HFF-Myc (cell line): ENCODE results near the gene AKAP5.

Experiments used
- DNase-seq: peaks from one replicate; pipeline ENCODE4 v3.0.0-alpha.2; 2011; ENCODE audit warnings: low read depth; ENCODE audit errors: extremely low read depth
- H3K4me3 ChIP-seq: replicated peaks from 2 replicates; pipeline ENCODE4 v1.5.1; 2011; ENCODE audit warnings: low read depth, mild to moderate bottlenecking, control low read depth, low read length
- TF ChIP-seq, protein P1 (sequence below): IDR thresholded peaks from 2 replicates; pipeline ENCODE4 v1.5.1; 2012; ENCODE audit warnings: mild to moderate bottlenecking, low read depth, low read length, control low read depth; ENCODE audit errors: missing control alignments

Gene AKAP5, protein sequence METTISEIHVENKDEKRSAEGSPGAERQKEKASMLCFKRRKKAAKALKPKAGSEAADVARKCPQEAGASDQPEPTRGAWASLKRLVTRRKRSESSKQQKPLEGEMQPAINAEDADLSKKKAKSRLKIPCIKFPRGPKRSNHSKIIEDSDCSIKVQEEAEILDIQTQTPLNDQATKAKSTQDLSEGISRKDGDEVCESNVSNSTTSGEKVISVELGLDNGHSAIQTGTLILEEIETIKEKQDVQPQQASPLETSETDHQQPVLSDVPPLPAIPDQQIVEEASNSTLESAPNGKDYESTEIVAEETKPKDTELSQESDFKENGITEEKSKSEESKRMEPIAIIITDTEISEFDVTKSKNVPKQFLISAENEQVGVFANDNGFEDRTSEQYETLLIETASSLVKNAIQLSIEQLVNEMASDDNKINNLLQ

DNA sequence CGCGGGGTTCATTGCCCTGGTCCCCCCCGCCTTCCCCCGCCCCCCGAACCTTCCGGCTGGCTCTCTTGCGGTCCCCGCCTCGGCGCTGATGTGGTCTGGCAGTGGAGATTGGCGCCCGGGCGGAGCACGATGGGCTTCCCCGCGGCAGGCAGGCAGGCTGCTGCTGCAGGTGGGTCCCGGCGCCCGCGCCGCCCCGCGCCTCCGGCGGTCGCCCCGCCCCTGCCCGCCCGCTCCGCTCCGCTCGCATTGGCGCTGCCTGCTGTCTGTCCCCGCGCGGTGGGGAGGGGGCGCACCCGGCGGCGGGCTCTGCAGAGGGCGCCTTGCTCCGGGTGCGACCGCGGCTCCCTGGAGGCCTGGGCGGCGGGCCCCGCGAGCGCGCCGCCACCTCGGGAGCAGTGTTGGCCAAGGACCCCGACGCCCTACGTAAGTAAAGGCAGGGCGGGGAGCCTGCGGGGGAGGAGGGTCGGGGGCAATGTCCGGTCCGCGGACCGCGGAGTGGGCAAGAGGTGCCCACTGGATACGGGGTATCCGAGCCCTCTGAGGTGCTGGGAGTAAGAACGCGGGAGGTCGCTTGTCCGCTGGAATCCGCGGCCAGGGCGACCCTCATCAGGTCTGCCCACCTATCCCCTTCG is at the start of gene AKAP5:
AKAP5 (plus strand) TSS at position 309 of the 632 bp plus-strand sequence. CDS start 2,896 bp downstream, outside the sequence.
- no peak for DNase-seq
- TF ChIP-seq, protein P1, sequence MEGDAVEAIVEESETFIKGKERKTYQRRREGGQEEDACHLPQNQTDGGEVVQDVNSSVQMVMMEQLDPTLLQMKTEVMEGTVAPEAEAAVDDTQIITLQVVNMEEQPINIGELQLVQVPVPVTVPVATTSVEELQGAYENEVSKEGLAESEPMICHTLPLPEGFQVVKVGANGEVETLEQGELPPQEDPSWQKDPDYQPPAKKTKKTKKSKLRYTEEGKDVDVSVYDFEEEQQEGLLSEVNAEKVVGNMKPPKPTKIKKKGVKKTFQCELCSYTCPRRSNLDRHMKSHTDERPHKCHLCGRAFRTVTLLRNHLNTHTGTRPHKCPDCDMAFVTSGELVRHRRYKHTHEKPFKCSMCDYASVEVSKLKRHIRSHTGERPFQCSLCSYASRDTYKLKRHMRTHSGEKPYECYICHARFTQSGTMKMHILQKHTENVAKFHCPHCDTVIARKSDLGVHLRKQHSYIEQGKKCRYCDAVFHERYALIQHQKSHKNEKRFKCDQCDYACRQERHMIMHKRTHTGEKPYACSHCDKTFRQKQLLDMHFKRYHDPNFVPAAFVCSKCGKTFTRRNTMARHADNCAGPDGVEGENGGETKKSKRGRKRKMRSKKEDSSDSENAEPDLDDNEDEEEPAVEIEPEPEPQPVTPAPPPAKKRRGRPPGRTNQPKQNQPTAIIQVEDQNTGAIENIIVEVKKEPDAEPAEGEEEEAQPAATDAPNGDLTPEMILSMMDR: no peak
- peak within 1 kb of the TSS; percentile 56 for H3K4me3 ChIP-seq

DNA sequence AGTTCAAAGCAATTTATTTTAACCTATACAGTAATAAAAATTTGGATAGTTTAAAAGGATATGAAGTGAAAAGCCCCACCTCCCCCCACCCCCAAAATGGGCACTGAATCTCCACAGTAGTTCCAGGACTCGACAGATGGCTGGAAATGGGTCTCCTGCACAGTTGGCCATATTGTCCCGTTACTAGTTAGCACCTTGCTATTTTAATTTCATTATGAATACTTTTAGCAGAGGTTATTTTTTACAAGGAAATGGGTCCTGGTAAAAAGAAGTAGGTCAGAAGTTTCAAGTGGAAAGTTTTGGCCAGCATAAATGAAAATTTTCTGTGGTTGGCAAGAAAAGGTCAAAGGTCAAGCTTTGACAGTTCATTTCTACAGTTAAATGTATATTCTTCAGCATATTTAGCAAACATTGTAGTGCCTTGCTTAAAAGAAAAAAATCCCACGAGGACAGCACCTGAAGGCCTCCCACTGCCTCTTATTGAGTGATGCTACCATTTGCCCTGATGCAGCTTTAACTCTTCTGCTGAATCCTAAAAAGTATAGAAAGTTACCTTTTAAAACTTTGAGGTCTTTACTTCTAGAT is 48.9 kb upstream of the AKAP5 start:
- TF ChIP-seq, protein P1: no peak
- DNase-seq: no peak
- H3K4me3 ChIP-seq: no peak overlapping the region

DNA sequence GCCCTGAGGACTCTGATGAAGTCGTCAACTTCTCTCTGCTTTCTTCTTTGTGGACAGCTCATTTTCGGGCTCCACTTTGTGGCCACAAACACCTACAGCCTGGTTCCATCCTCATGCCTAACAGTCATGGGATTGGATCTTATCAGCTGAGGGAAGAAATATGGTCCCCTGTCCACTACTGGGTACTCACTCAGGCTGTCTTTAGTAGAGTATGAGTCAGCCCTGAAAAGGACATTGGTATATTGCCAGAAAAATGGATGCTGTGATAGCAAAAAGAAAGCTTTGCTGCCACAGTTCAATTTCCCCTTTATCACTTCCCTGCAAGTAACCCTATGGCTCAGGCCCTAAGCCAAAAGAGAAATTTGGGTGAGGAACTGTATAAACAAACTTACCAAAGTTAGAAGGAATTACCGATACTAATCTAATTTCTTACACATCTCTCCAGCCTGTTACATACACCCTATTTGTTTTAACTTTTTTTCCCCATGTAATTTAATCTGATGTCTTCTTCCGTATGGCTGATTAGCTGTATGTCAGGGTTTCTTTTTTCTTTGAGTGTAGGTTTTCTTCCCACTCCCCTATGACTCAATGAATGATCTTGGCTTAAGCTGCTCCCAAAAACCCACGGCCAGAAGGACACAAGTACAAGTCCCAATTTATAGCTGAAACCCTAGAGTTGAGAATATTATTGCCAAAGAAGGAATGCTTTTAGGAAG is 48.1 kb upstream of the AKAP5 start:
- no peak for DNase-seq
- TF ChIP-seq, protein P1: no peak
- no peak overlapping the region for H3K4me3 ChIP-seq

DNA sequence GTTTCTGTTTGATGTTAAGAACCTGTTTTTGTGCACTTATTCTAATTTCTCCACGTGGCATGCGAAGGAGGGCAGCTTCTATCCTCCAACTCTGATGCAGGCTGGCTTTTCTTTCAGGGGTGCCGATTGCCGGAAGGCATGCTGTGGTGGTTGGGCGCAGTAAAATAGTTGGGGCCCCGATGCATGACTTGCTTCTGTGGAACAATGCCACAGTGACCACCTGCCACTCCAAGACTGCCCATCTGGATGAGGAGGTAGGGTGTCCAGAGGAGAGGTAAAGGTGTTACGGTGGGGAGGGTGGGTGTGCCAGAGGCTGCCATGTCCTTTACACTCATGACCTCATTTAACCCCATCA is 47.6 kb upstream of the AKAP5 start:
- DNase-seq: no peak
- TF ChIP-seq, protein P1: no peak
- H3K4me3 ChIP-seq: no peak overlapping the region

DNA sequence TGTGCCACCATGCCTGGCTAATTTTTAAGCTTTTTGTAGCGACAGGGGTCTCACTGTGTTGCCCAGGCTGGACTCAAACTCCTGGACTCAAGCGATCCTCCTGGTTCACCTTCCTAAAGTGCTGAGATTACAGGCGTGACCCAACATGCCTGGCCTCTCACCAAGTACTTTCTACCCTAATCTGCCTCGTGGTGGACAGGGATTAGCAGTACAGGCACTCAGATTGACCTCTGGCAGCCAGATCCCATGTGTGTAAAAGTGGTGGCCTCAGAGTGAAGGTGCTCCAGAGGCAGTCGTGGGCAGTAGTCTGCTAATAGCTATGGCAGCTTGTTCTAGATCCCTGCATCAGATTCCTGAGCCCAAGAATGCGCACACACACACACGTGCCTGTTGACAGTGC is 46.3 kb upstream of the AKAP5 start:
- TF ChIP-seq, protein P1: no peak
- H3K4me3 ChIP-seq: no peak overlapping the region
- DNase-seq: no peak

DNA sequence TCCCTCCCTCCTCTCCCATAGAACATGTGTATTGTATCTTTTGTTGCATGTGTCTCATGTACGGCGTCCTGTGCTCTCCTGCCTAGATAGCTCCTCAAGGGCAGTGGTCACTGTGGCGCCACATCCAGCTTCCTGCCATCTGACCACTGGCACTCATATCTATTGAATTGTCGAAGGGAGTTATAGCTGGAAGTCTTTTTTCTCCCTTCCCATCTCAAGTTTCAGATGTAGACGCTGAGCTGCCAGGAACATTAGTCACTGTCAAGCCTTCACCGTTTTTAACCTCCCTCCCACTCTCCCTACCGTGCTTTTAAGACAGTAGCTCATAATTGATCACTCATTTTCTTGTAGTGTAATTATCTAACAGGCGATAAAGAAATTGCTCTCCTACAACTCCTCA is 44.1 kb upstream of the AKAP5 start:
- TF ChIP-seq, protein P1: no peak
- peak; percentile 50 for DNase-seq
- no peak overlapping the region for H3K4me3 ChIP-seq
